ENCODE results near the gene YPEL2.
"Not testable (repeated sequence)": the region's sequence is repeated elsewhere in the genome, so short reads cannot be mapped to it uniquely, and the experiment has no call there.

YPEL2 gene

DNA sequence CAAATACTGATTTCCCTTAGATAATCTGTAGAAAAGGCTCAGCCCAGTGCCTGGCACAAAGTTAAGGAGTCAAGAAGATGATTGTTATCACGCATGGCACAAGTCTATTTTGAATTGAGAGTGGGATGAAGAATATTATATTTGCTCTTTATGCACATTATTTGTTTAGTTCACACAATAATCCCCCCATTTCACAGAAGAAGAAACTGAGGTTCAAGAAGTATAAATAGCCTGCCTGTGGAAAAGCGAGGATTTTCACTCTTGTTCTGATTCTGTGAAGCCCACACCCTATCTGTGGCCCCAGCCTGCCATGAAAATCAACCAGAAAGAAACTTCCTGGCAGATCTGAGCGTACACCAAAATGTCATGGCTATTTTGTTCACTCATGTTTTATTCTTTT is 73.0 kb downstream of the YPEL2 start:
- no peak for DNase-seq (ENCODE audit: extremely low read depth in 1 of 2, low read depth in 1 of 2)

DNA sequence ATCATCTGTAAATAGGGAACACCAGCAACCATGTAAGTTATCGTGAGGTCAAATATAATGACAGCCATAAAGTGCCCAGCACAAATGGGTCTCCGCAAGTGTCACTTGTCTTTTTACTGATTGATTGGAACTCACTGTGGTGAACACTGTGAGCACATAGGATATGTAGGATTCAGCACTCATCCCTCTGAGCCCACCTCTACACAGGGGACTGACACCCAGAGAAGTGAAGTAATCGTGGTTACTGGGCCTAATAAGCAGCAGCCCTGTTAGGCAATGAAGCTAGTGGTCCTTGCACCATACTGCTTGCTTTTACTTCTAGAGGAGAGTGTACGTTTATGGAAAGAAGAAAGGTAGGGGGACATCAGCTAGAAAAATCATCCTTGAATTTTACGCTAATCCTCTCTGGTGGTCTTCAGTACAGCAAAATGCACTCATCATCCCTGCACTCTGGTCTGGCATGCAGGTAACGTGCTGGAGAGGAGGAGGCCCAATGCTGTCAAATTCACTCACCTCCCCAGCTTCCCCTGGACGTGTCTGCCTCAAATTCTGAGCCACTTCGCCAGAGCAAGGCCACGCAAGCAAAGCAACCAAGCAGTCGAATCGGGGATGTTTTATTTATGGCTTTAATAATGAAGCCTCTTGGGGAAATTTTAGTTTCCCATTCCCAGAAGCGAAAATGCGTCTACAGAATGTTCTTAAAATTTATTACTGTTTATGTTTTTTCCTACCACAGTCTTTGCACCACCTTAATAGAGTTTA is 74.7 kb downstream of the YPEL2 start:
- no peak for DNase-seq (ENCODE audit: extremely low read depth in 1 of 2, low read depth in 1 of 2)

DNA sequence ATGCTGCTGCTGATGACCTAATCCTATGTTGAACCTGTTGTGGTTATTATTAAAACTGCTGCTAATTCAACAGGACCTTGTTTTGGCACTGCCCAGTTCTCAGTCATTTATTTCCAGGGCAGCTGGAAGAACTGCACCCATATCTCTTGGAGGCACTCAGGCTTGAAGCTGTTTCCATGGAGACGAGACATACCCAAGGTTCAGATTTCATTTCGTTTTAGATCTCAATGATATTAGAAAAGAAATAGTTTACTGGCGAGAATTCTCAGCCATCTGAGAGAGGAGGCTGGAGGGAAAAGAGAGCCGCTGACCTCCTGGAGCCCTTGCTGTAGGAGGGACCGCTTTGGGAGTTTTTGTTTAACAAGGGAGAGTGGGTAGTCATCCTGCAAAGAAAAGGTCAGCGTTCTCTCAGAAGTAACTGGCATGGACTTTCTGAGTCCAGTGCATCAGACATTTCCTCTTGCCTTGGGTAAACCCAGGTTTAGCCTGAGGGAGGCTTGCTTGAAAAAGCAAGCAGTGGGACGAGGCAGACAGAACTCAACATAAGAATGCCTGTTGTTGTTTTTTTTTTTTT is 75.4 kb downstream of the YPEL2 start:
- no peak for DNase-seq (ENCODE audit: extremely low read depth in 1 of 2, low read depth in 1 of 2)

DNA sequence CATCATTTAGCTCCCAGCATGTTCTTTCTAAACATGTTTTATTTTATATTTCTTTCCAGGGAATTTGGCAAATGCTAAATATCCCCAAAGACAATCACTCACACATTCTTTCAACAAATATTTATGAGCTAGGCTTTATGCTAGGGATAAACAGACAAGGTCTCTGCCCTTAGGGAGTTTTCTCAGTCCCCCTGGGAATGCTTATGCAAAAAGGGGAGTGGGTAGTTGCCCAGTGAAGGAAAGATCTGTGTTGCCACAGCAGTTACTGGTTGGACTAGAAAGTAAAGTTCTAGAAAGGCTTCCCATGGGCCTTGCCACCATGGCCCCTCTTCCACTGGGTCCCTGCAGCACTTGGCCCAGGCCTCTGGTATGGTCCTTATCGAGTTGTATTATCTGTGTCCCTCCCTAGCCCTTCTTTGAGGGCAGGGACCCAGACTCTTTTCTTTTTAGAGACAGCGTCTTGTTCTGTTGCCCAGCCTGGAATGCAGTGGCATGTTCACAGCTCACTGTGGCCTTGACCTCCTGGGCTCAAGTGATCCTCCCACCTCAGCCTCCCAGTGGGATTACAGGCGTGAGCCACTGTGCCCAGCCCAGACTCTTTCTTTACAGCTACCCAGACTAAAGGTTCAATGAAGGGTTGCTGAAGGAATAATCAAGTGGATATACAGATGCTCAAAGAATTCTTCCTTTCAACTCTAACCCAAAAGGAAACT is 78.0 kb downstream of the YPEL2 start:
- DNase-seq (ENCODE audit: extremely low read depth in 1 of 2, low read depth in 1 of 2): no peak

DNA sequence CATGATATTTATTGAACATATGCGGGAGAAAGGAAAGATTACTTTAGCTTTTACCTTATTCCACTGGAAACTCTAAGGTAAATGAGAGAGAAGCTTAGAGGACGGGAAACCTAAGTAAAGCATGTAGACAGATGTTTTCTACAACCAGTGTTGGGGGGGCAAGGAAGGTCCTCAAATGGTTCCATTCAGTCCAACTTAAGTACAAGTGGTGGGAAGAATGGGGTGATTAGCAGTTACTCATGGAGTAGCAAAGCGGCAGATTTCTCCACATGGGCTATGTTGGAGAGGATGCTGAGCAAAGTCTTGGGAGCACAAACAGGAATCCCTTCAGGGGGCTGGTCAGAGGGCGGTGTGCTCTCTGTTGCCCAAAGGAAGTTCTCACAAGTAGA is 78.6 kb downstream of the YPEL2 start:
- no peak for DNase-seq (ENCODE audit: extremely low read depth in 1 of 2, low read depth in 1 of 2)

DNA sequence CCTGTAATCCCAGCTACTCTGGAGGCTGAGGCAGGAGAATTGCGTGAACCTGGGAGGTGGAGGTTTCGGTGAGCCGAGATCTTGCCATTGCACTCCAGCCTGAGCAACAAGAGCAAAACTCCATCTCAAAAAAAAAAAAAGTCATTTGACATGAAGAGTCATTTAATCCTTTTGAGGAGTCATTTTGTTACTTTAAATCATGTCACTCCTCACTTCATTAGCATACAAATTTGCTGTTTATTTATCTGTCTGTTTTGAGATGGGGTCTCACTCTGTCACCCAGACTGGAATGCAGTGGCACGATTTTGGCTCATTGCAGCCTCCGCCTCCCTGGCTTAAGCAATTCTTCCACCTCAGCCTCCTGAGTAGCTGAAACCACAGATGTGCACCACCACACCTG is 81.0 kb downstream of the YPEL2 start:
- not testable (repeated sequence) for DNase-seq (ENCODE audit: extremely low read depth in 1 of 2, low read depth in 1 of 2)

DNA sequence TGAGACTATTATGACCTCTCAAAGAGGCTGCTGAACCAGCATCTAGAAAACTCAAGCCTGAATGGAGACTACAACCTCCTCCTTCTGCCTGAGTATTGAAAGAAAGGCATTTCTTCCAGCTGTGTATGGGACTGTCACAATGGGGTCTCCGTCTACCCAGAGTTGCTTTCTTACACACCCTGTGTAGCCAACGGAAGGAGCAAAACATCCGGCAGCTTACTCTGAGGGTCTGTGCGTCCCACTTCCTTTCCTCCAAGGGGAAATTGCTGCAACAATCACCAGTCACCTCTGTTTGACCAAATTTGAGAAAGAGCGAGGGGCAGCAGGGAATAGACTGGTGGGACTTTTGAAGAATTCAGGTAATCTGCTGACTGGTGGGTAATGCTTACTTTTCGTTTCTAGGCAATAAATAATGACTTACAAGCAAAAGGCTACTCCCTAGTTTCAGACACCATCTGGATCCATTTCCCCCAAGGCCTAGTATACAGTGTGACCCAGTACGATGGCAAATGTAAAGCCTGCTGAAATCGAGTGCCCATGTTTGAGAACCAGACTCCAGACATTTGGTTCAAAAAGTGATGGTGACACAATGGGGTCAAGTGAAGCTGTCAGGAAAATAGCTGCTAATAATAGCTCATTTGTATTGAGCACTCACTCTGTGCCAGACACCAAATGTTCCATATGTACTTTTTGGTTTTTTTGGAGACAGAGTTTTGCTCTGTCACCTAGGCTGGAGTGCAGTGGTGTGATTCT is 81.7 kb downstream of the YPEL2 start:
- no peak for DNase-seq (ENCODE audit: extremely low read depth in 1 of 2, low read depth in 1 of 2)

DNA sequence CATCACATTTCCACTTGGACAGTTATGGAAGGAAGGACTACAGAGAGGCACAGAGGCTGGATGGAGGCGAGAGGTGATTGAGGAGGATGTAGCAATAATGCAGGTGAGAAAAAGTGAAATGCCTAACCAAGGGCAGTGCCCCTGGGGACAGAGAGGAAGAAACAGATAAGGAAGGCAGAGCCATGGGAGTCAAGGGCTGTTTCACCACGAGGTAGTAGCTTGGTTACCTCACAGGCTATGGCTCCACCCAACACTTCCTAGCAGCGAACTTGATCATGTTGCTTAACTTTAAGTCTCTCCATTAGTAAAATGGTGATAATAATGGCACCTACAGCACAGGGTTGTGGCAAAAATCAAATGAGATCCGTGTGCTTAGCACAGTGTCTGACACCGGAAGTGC is 83.9 kb downstream of the YPEL2 start:
- no peak for DNase-seq (ENCODE audit: extremely low read depth in 1 of 2, low read depth in 1 of 2)

DNA sequence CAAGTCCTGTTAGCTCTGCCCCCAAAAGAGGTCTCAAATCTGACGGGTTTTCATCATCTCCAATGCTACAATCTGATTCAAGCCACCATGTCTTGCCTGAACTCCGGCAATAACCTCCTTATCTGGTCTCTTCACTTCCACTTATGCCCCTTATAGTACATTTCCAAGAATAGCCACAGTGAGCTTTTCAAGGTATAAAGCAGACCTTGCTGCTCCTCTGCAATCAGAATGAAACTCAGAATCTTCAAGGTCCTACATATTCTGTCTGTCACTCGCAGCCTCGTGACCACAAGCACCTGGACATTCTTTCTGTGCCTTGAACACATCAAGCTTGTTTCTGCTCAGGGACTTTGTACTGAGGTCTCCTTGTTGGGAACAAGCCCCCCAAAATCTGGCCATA is 84.7 kb downstream of the YPEL2 start:
- no peak for DNase-seq (ENCODE audit: extremely low read depth in 1 of 2, low read depth in 1 of 2)

DNA sequence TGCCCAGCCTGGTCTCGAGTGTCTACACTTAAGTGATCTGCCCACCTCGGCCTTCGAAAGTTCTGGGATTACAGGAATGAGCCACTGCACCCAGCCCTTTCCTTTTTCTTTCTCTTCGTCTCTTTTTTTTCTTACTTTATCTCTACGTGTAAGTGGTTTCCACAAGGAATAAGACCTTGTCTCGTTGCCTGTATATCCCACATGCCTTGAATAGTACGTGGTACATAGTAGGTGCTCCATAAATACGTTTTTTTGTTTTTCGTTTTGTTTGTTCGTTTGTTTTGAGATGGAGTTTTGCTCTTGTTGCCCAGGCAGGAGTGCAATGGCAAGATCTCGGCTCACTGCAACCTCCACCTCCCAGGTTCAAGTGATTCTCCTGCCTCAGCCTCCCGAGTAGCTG is 86.0 kb downstream of the YPEL2 start:
- no peak for DNase-seq (ENCODE audit: extremely low read depth in 1 of 2, low read depth in 1 of 2)

DNA sequence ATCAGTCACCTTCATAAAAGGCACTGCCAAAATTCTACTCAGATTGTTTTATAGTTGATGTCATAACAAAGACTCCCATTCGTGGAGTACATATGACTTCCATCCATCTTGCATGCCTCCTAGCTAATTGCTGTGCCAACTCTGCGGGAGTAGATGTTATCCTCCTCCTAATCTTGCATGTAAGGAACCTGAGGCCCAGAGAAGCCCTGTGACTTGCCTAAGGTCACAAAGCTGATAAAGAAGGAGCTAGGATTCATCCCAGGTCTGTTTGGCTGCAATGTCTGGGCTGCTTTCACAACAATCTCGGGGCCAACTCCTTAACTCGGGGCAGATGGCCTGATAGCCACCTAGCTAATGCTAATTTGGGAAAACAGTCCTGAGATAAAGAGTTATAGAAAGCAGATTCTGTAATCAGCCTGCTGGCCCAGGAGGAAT is 87.3 kb downstream of the YPEL2 start:
- no peak for DNase-seq (ENCODE audit: extremely low read depth in 1 of 2, low read depth in 1 of 2)

DNA sequence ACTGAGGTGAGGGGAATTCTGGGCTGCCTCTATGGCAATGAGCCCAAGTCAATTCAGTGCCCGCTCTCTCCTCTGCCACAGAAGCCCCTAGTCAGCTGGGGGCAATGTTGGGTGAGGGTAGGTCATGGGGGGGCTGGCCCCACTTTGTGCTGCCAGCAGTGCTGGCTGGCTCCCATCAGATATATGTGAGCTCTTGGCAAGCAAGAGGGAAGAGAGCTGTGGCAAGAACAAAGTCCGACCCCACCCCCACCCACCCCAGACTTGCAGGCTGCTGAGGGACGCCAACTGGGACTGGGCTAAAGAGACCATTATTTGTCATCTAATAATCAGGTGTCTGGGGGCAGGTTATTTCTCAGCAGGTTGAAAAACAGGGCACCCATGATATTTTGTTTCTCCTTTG is 89.4 kb downstream of the YPEL2 start:
- DNase-seq (ENCODE audit: extremely low read depth in 1 of 2, low read depth in 1 of 2): no peak

DNA sequence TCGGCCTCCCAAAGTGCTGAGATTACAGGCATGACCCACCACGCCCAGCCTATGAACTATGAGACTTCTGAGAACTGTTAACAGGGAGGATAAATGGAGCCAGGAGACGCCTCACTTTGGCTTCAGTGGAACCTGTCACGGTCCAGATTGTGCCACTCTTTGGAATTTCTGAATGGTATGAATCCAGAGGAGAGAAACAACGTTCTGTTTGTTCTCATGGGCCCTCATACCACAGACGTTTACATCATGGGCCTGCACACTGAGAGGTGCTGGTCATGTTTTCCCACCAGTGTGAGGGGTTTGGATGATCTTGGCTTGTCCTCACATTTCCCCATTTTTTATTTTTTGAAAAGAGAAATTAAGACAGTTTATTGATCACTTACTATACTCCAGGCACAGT is 90.3 kb downstream of the YPEL2 start:
- no peak for DNase-seq (ENCODE audit: extremely low read depth in 1 of 2, low read depth in 1 of 2)

DNA sequence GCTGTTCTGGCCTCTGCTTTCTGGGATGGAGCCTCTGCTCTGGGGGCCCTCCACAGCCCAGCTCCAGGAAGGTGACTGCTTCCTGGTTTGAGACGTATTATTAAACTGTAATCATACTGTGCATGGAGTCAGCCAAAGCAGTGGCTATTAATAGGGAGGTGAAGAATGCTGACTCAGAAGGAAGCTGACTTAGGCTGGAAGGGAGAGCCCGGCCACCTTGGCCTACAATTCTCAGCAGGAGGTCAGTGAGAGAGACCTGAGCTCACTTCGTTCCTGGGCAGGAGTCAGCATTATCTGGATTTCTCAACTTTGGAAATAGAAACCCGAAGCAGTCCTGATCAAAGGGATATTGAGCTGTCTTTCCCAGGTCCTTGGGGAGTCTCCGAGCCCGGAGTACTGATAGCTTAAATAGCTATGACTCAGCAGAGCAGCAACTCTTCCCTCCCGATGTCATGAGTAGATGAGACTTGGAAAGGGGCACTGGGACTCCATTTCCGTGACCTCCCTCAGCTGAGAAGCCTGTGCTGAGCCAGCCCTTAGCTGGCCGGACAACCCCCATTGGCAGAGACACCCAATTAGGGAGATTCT is 91.8 kb downstream of the YPEL2 start:
- no peak for DNase-seq (ENCODE audit: extremely low read depth in 1 of 2, low read depth in 1 of 2)

DNA sequence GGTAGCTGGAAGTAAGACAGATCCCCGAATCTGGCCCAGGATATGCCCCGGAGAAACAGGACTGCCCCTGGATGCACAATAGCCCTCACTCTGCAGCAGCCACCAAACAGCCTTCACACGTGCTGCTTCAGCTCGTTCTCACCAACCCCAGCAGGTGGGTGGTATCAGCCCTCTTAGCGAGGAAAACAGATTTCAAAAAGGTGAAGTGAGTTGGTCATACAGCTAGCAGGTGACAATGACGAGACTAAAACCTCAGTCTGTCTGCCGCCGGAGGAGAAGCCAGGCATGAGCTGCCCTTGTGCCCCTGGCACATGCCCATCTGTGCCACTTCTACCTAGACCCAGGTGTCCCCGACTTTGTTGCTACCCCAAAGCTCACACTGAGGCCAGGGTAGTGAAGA is 92.4 kb downstream of the YPEL2 start:
- no peak for DNase-seq (ENCODE audit: extremely low read depth in 1 of 2, low read depth in 1 of 2)

DNA sequence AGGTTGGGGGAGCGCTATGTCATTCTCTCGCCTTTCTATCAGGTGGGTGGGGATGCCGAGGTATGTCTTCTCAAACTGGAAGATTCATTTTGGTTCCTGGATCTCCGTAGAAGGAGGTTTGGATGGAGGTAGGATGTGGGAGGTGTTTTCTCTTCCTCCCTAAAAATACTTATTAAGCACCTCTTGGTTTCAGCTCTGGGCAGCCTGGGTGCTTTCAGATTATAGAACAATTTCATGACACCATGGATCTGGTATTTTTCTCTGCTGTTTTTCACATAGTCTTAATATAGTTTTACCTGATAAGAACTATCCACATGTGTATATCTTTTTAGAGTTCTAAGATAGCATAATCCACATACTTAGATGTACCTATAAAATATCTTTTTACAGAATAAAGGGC is 92.9 kb downstream of the YPEL2 start:
- no peak for DNase-seq (ENCODE audit: extremely low read depth in 1 of 2, low read depth in 1 of 2)

DNA sequence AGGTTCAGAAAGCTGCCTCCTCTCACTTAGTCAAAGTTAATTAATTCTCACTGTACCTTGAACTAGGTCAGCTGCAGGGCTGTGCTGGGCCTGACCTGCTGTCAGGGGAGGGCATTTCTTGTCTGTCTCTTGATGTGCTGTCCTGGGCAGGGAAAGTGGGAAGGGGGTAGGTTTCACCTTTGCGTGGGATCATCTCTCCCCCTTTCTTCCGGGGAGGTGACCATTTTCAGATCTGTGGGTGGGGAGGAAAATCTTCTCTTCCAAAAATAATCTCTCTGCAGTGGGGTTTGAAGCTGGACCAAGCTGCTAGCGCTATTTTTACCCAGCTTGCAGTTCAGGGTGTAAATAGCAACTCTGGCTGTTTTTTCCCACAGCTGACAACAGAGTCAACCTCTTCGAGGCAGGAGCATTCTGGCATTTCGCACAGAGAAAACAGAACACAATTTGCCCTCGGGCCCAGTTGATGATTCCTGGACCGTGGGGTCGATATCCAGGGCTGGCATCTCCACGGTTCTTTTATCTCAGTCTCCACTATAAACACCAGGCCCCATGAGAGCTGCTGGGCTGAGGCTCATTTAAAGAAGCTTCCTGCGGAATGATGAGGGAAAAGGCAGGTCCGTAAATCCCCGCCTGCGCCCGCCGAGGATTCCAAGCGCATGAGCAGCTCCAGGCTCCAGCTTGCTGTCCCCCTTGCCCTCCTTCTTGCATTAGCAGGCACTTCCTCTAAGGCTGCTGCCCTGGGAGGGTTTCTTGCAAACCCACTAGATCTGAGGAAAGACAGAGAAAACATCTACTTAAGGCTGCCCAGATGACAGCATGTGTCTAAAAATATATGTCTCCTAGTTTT is 93.9 kb downstream of the YPEL2 start:
- DNase-seq (ENCODE audit: extremely low read depth in 1 of 2, low read depth in 1 of 2): no peak

DNA sequence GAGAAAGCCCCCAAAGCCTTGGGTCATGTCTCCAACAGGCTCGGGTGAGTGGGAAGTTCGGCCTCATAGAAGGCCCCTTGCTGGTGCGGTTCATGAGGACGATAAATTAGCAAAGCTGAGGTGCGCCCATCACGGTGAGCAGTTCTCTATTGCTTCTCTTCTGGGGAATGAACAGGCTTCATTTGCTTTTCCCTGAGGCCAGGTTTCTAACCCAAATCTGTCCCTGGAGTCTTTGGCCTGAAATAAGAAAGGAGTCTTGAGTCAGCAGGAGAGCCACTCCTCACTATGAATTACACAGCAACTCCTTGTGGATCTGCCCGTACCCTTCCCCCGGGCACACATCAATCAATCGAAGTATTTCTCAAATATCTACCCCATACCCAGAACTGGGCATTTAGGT is 94.6 kb downstream of the YPEL2 start:
- no peak for DNase-seq (ENCODE audit: extremely low read depth in 1 of 2, low read depth in 1 of 2)

DNA sequence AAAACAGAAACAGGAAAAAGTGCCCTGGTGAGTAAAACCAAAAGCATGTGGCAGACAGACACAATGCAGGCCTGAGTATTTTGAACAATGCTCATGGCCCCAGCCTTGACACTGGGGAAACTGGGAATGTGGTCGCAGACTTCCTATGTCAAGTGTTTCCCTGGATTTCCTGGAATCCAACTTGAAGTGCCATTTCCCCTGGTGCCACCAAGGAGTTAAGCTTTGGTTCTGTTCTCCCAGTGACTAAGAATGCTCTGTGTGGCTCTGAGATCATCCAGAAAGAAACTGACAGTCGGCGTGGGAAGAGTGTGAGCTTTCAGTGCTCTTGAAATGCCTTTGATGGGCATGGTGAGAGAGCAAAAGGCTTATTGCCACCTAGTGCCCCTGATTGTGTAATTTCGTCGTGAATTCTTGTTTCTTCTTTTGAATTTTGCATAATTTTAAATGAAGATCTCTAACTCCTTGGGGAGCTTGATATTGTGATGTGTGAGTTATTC is 96.0 kb downstream of the YPEL2 start:
- DNase-seq (ENCODE audit: extremely low read depth in 1 of 2, low read depth in 1 of 2): no peak

DNA sequence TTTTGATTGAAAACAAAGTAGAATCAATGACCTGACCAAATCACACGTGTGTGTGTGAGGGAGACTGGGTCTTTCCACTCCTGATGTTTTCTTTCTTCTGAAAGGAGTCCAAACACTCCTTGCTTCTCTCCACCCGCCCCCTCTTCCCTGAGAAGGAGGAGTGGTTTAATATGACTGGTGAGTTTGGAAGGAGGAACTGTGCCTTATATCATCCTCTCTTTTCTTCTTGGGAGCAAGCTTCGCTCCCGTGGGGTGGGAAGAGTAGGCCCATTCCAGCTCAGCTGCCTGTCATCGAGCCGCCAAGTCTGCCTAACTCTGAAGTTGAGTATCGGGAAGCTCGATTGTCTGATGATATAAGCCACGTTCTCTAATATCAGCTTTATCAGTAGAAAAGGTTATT is 96.5 kb downstream of the YPEL2 start:
- DNase-seq (ENCODE audit: extremely low read depth in 1 of 2, low read depth in 1 of 2): no peak
